Activated naive CD8-positive, alpha-beta T cell treated with anti-CD3 and anti-CD28 coated beads, Interleukin-2, amount 50 U/mL, for 16 hours (primary cell): ENCODE data around the gene TP53RK.

Experiments used
- DNase-seq: peaks from one replicate; pipeline ENCODE4 v3.0.0-alpha.2; 2020; ENCODE audit warnings: low read depth, low spot score

TP53RK gene

GRCh38 chr20:46706242-46706641, 17.0 kb upstream of the TP53RK start:
- no peak for DNase-seq

DNA sequence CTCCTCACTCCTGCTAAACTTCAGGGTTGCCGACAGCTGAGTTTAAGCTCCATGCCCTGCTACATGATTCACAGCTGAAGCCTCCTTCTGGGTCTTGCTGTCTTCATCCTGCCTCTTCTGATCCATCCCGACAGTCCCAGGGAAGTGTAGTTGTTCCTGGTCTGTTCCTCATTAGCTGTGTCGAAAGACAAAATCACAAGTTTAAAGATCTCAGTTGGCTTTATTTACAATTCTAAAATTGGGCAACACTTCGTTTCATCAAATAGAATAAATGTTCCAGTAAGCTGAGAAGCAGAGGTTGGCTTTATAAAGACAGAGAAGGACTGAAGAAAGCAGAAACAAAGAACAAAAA, 16.1 kb upstream of the TP53RK start:
- no peak for DNase-seq

GRCh38 chr20:46704714-46705377, 15.6 kb upstream of the TP53RK start:
- no peak for DNase-seq

GRCh38 chr20:46703435-46703834, 14.2 kb upstream of the TP53RK start:
- no peak for DNase-seq

DNA sequence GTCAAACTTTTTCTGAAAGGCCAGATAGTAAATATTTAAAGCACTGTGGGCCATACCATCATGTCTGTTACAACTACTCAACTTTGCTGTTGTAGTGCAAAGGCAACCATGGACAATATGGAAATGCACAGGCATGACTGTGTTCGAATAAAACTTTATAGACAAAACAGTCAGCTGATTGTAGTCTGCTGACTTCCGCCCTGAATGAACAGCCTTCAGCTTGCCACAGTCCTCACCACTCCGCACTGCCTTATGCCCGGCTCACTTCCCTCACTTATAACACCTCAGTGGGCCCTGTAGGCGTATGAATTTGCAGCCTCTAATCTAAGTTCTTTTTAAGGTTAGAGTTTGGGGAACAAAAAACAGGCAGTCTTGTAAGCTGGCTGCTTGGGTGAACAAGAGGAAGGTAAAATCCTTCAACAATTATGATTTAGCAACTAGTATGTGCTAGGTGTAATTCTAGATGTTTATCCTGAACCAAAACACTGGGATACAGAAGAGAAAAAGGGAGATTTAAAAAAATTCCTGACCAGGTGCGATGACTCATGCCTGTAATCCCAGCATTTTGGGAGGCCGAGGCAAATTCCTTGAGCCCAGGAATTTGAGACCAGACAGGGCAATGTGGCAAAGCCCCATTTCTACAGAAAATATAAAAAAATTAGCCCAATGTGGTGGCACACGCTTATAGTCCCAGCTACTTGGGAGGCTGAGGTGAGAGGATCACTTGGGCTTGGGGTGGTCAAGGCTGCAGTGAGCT, 13.4 kb upstream of the TP53RK start:
- no peak for DNase-seq

- DNase-seq, result no peak
Measured at GRCh38 chr20:46701986-46702385, 12.7 kb upstream of the TP53RK start.

DNA sequence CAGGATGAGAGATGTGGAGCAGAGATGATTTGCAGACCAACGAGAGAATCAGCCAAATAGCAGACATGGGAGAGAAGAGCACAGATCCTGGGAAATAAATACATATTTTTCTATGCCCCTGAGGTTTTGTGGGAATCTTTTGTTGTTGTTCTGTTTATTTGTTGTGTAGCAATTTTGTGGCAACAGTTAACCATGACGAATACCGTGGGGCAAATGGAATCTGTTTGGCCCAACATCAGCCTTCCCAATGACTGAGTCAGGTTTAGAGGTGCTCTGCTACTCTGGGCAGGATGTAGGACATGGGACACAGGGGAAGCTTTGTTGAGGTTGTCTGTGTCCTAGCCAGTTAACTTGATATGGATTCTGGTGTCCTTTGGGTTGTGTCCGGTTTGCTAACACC, 12.3 kb upstream of the TP53RK start:
- DNase-seq, result no peak

DNA sequence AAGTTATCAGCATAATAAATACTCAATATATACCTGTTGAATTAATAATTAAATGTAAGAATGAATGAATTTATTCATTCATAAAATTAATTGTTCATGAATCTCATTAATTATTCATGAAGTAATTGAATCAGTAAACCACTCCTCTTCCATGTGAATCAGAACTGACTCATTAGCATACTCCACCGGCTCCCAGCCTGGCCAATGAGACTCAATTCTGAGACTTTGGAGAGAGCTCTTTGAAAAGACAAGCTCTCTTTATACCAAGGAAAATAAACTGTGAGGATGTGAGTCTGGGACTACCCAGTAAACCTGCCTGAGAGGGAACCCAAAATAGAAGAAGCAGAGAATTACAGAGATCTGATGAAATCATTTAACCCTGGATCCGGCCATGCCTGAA, 11.8 kb upstream of the TP53RK start:
- no peak for DNase-seq

GRCh38 chr20:46700481-46700880, 11.2 kb upstream of the TP53RK start:
- DNase-seq, result no peak

- no peak for DNase-seq
Measured at GRCh38 chr20:46699651-46700359, 10.6 kb upstream of the TP53RK start.

DNA sequence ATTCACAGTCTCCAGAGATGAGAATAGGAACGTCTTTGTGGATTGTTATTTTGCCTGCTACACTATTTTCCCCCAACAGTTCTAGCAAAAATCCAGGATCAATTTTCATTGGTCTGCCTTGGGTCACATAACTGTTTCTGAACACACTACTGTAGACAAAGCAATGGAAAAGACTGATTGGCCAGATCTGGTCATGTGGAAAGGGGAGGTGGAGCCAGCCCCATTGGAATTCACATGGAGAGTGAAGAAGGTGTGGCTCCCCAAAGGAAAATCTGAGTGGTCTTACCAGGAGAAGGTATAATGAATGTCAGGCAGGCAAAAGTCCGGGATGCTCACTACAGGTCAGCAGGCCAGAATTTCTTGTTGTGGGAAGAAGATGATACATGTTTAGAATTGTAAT, 9.5 kb upstream of the TP53RK start:
- no peak for DNase-seq

DNA sequence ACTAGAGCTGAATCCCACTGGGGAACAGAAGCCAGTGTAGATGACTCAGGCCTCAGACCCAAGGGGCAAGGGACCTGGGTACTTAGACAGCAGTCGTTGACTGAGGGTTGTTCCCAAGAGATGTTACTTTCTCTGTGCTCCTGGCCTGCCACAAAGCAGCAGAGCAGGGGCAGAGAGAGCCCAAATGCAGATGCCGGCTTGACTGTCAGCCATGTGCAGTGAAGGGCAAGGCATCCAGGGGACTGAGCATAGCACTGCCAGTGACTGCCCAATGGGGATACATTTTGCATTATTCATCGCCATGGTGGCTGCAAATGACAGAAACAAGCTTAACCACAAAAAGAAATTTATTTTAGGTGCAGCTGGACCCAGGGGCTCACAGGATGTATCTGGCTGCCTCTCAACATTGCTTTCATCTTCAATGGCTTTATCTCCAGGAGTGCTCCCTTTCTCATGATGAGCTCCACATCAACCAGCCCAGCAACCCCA, 7.6 kb upstream of the TP53RK start:
- no peak for DNase-seq

GRCh38 chr20:46695892-46696291, 6.6 kb upstream of the TP53RK start:
- no peak for DNase-seq

- no peak for DNase-seq
Measured at GRCh38 chr20:46694484-46694883, 5.2 kb upstream of the TP53RK start.

DNA sequence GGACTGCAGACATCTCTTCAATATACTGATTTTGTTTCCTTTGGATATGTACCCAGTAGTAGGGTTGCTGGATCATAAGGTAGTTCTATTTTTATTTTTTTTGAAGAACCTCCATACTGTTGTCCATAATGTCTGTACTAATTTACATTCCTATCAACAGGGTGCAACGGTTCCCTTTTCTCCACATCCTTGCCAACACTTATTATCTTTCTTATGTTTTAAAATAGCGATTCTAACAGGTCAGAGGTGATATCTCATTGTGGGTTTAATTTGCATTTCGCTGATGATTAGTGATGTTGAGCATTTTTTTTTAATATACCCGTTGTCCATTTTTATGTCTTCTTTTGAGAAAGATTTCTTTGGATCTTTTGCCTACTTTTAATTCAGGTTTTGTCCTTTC, 2.0 kb upstream of the TP53RK start:
- DNase-seq, result no peak

DNA sequence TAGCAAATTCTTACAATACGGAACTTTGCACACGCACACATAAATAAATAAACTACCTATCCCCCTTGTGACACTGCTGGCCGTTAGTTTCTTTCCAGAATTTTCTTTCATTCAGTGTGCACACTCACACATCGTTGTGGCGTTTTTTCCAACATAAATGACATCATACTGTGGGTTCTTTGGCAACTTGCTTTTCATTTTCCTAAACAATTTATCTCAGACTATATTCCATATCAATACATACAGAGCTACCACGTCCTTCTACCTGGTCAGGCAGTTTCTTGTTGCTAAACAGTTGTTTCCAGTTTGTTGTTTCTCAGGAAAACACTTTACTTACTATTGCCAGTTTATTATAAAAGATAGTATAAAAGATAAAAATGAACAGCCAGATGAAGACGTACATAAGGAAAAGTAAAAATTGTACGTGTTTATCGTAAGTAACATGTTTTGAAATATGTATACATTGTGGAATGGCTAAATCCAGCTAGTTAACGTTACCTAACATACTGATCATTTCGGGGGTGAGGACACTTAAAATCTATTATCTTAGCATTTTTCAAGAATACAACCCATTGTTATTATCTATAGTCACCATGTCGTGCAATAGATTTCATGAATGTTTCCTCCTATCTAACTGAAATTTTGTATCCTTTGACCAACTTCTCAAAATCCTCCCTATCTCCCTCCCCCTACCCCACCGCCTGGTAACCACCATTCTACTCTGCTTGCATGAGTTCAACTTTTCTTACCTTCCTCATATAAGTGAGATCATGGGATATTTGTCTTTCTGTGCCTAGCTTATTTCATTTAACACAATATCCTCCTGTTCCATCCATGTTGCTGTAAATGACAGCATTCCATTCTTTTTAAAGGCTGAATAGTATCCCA, 1.2 kb upstream of the TP53RK start:
- DNase-seq, result no peak

DNA sequence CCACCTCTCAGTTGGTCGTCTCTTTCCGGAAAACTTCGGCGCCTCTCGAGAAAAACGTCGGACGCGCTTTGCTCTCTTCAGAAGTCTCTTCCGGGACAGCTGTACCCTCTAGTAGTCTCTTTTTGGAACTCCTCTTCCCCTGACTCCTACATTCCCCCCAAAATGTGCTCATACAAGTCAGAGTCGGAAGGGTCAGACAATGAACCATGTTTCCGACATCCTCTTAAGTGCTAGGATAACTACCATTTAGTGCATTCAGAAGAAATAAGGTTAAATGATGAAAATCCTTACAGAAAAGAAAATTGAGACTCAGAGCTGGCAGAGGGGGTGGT, 476 bp upstream of the TP53RK start:
- DNase-seq, result no peak

- DNase-seq, result no peak
Measured at GRCh38 chr20:46688151-46689081, 828 bp downstream of the TP53RK start.

GRCh38 chr20:46683939-46684750, 5.1 kb downstream of the TP53RK start:
- DNase-seq, result no peak

DNA sequence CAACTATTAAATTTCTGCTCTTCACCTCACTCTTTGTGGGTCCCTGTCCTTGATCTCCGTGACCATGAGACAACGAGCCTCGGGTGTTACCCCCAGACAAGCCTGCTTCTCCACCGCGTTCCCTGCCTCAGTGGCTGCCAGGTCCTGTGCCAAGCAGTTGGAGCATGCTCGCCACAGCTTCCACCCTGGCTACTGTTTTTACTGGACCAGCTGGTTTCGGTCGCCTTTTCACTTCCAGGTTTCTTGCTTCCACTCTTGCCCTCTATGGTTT, 5.6 kb downstream of the TP53RK start:
- no peak for DNase-seq
